GM12865 (cell line): ENCODE data around the gene DHX30.

Source experiments
- DNase-seq: peaks from one replicate; pipeline ENCODE4 v3.0.0; 2010; ENCODE audit warnings: low read depth
- H3K4me3 ChIP-seq: 2 replicates; pipeline ENCODE4 v1.5.1; 2011; ENCODE audit warnings: mild to moderate bottlenecking, low read depth, low read length, control low read depth
- CTCF ChIP-seq: IDR thresholded peaks from 2 replicates; pipeline ENCODE4 v1.5.1; 2011; ENCODE audit warnings: low read length, control low read depth, low read depth, inconsistent platforms; ENCODE audit not compliant: insufficient read depth; ENCODE audit errors: missing control alignments

DHX30 gene

GRCh38 chr3:47849186-47849698 lies 46.3 kb downstream of the DHX30 start:
- no peak overlapping the region for H3K4me3 ChIP-seq
- DNase-seq: no peak
- TF ChIP-seq CTCF: no peak

- peak; percentile 37 for DNase-seq
Measured at GRCh38 chr3:47849699-47850563, 47.0 kb downstream of the DHX30 start.

GRCh38 chr3:47850564-47851410 lies 47.8 kb downstream of the DHX30 start:
- TF ChIP-seq CTCF: no peak
- no peak for DNase-seq
- no peak overlapping the region for H3K4me3 ChIP-seq

More at GRCh38 chr3:47849699-47850563, 47.0 kb downstream of the DHX30 start:
- peak; percentile 18 for TF ChIP-seq CTCF
- no peak overlapping the region for H3K4me3 ChIP-seq

- TF ChIP-seq CTCF: no peak
- H3K4me3 ChIP-seq: no peak overlapping the region
- no peak for DNase-seq
Measured at GRCh38 chr3:47851888-47852603, 49.1 kb downstream of the DHX30 start.

GRCh38 chr3:47852604-47853602 lies 50.0 kb downstream of the DHX30 start:
- H3K4me3 ChIP-seq: no peak overlapping the region
- DNase-seq: no peak
- no peak for TF ChIP-seq CTCF
